IgD-negative memory B cell (primary cell): ENCODE data around the gene UBE2F. TPM values are rescaled to one million over a fixed set of nuclear protein-coding genes. Genes with fewer than 3 reads are reported as not detected.

ENCODE experiments used
- H3K27ac Mint-ChIP-seq, 3 donors: one replicate each; pipeline ENCODE4 v1.8.0; 2020 to 2022; ENCODE audit warnings: mild to moderate bottlenecking in 3 of 3, mixed read lengths in 3 of 3, moderate library complexity in 1 of 3
- H3K27me3 Mint-ChIP-seq: one replicate; pipeline ENCODE4 v1.8.0; 2021; ENCODE audit warnings: mixed read lengths
- H3K36me3 Mint-ChIP-seq: one replicate; pipeline ENCODE4 v1.8.0; 2020; ENCODE audit warnings: mild to moderate bottlenecking, mixed read lengths
- H3K4me1 Mint-ChIP-seq, 3 donors: one replicate each; pipeline ENCODE4 v1.8.0; 2020 to 2022; ENCODE audit warnings: mixed read lengths in 3 of 3, mild to moderate bottlenecking in 1 of 3
- H3K4me3 Mint-ChIP-seq, 4 donors: one replicate each; pipeline ENCODE4 v1.8.0; 2020 to 2022; ENCODE audit warnings: mild to moderate bottlenecking in 4 of 4, mixed read lengths in 4 of 4, moderate library complexity in 3 of 4
- H3K9me3 Mint-ChIP-seq, 3 donors: one replicate each; pipeline ENCODE4 v1.8.0; 2020 to 2021; ENCODE audit warnings: mixed read lengths in 3 of 3, mild to moderate bottlenecking in 1 of 3
- polyA plus RNA-seq: library from polyadenylated mRNA; unstranded; fragments of 300-500 nt; fragmentation: Illumina TruSeq; gene quantifications from one replicate; pipeline ENCODE4 v1.2.3, GENCODE V29; 2021

Gene UBE2F
- polyA plus RNA-seq, result 48.4 TPM

- Mint-ChIP-seq H3K9me3 (peaks cover 3 to 7% (median 4%) of the 10 kb centered on the region in 3 donors), H3K4me3 (peak within 1 kb of the TSS; percentile 80 to 94 (median 91)), H3K27me3 (no peaks in the 10 kb centered on the region), H3K27ac (peak within 1 kb of the TSS; percentile 93 to 98 (median 96)), H3K4me1 (peaks cover 18 to 30% (median 28%) of the 10 kb centered on the region in 3 donors), H3K36me3 (peaks cover 2% of the 10 kb centered on the region)
These were observed at the start of gene UBE2F for GRCh38 chr2:237966565-237967462. Gene UBE2F (plus strand): TSS chr2:237967014. CDS start chr2:237973108, 6,094 bp downstream.

- Mint-ChIP-seq H3K36me3 (no peaks in the 10 kb centered on the region), H3K27me3 (peaks cover 4% of the 10 kb centered on the region), H3K9me3 (no peaks in the 10 kb centered on the region), H3K4me1 (peaks cover 3 to 5% (median 4%) of the 10 kb centered on the region in 3 donors), H3K27ac (no peak overlapping the region), H3K4me3 (no peak overlapping the region)
These were observed 49.0 kb upstream of the UBE2F start for GRCh38 chr2:237917696-237918374.

- Mint-ChIP-seq H3K27me3 (peaks cover 2% of the 10 kb centered on the region), H3K9me3 (no peaks in the 10 kb centered on the region), H3K36me3 (no peaks in the 10 kb centered on the region), H3K4me1 (peaks cover 2 to 6% (median 5%) of the 10 kb centered on the region in 3 donors), H3K4me3 (no peak overlapping the region), H3K27ac (peak overlapping the region in 1 of 3 donors; percentile 5)
These were observed 47.2 kb upstream of the UBE2F start for GRCh38 chr2:237919593-237919992.

- Mint-ChIP-seq H3K4me3 (no peak overlapping the region), H3K27ac (no peak overlapping the region), H3K9me3 (no peaks in the 10 kb centered on the region), H3K4me1 (peaks cover 2 to 6% (median 5%) of the 10 kb centered on the region in 3 donors), H3K36me3 (no peaks in the 10 kb centered on the region), H3K27me3 (peaks cover 2% of the 10 kb centered on the region)
These were observed 46.1 kb upstream of the UBE2F start for GRCh38 chr2:237920673-237921072.

- no peaks in the 10 kb centered on the region for H3K9me3 Mint-ChIP-seq
- H3K4me1 Mint-ChIP-seq, result peaks cover 2 to 6% (median 5%) of the 10 kb centered on the region in 3 donors
- H3K36me3 Mint-ChIP-seq, result no peaks in the 10 kb centered on the region
- no peak overlapping the region for H3K27ac Mint-ChIP-seq
- H3K27me3 Mint-ChIP-seq, result peaks cover 2% of the 10 kb centered on the region
- no peak overlapping the region for H3K4me3 Mint-ChIP-seq
These were observed 44.8 kb upstream of the UBE2F start for GRCh38 chr2:237921967-237922492.

GRCh38 chr2:237922641-237923361, 44.0 kb upstream of the UBE2F start:
- Mint-ChIP-seq H3K4me1 (peaks cover 2 to 6% (median 5%) of the 10 kb centered on the region in 3 donors), H3K4me3 (no peak overlapping the region), H3K27ac (peak overlapping the region in 1 of 3 donors; percentile 77), H3K9me3 (no peaks in the 10 kb centered on the region), H3K27me3 (peaks cover 2% of the 10 kb centered on the region), H3K36me3 (no peaks in the 10 kb centered on the region)

GRCh38 chr2:237923481-237924163, 43.2 kb upstream of the UBE2F start:
- no peaks in the 10 kb centered on the region for H3K36me3 Mint-ChIP-seq
- H3K27ac Mint-ChIP-seq, result peak overlapping the region in 1 of 3 donors; percentile 77
- H3K9me3 Mint-ChIP-seq, result peaks cover 0 to under 1% (median 0%) of the 10 kb centered on the region in 3 donors
- peaks cover 2% of the 10 kb centered on the region for H3K27me3 Mint-ChIP-seq
- H3K4me1 Mint-ChIP-seq, result peaks cover 2 to 6% (median 5%) of the 10 kb centered on the region in 3 donors
- peak overlapping the region in 2 of 4 donors; percentile 30 to 41 for H3K4me3 Mint-ChIP-seq

GRCh38 chr2:237924164-237924534, 42.7 kb upstream of the UBE2F start:
- H3K27me3 Mint-ChIP-seq, result peaks cover 2% of the 10 kb centered on the region
- no peak overlapping the region for H3K27ac Mint-ChIP-seq
- no peak overlapping the region for H3K4me3 Mint-ChIP-seq
- H3K9me3 Mint-ChIP-seq, result peaks cover 0 to 3% (median 0%) of the 10 kb centered on the region in 3 donors
- peaks cover under 1 to 5% (median 4%) of the 10 kb centered on the region in 3 donors for H3K4me1 Mint-ChIP-seq
- no peaks in the 10 kb centered on the region for H3K36me3 Mint-ChIP-seq

- H3K27ac Mint-ChIP-seq, result no peak overlapping the region
- H3K36me3 Mint-ChIP-seq, result no peaks in the 10 kb centered on the region
- H3K4me3 Mint-ChIP-seq, result no peak overlapping the region
- peaks cover 0 to 6% (median 3%) of the 10 kb centered on the region in 3 donors for H3K9me3 Mint-ChIP-seq
- H3K4me1 Mint-ChIP-seq, result peaks cover 0 to 2% (median 0%) of the 10 kb centered on the region in 3 donors
- H3K27me3 Mint-ChIP-seq, result peaks cover 6% of the 10 kb centered on the region
These were observed 39.7 kb upstream of the UBE2F start for GRCh38 chr2:237927135-237927534.

GRCh38 chr2:237927986-237928385, 38.8 kb upstream of the UBE2F start:
- no peak overlapping the region for H3K27ac Mint-ChIP-seq
- H3K36me3 Mint-ChIP-seq, result no peaks in the 10 kb centered on the region
- peaks cover 0 to 6% (median 3%) of the 10 kb centered on the region in 3 donors for H3K9me3 Mint-ChIP-seq

GRCh38 chr2:237929979-237930378, 36.8 kb upstream of the UBE2F start:
- peaks cover 0 to 6% (median 3%) of the 10 kb centered on the region in 3 donors for H3K9me3 Mint-ChIP-seq
- H3K4me1 Mint-ChIP-seq, result no peaks in the 10 kb centered on the region
- H3K27ac Mint-ChIP-seq, result no peak overlapping the region
- no peaks in the 10 kb centered on the region for H3K36me3 Mint-ChIP-seq
- peaks cover 13% of the 10 kb centered on the region for H3K27me3 Mint-ChIP-seq
- H3K4me3 Mint-ChIP-seq, result no peak overlapping the region

More at GRCh38 chr2:237927986-237928385, 38.8 kb upstream of the UBE2F start:
- peaks cover 8% of the 10 kb centered on the region for H3K27me3 Mint-ChIP-seq
- peaks cover 0 to 2% (median 0%) of the 10 kb centered on the region in 3 donors for H3K4me1 Mint-ChIP-seq
- H3K4me3 Mint-ChIP-seq, result no peak overlapping the region

GRCh38 chr2:237931205-237931721, 35.6 kb upstream of the UBE2F start:
- Mint-ChIP-seq H3K4me3 (no peak overlapping the region), H3K36me3 (no peaks in the 10 kb centered on the region), H3K27ac (no peak overlapping the region), H3K4me1 (no peaks in the 10 kb centered on the region), H3K9me3 (peaks cover 0 to 6% (median 3%) of the 10 kb centered on the region in 3 donors), H3K27me3 (peaks cover 15% of the 10 kb centered on the region)

- H3K4me1 Mint-ChIP-seq, result no peaks in the 10 kb centered on the region
- H3K4me3 Mint-ChIP-seq, result no peak overlapping the region
- H3K9me3 Mint-ChIP-seq, result peaks cover 0 to 6% (median 3%) of the 10 kb centered on the region in 3 donors
- H3K27me3 Mint-ChIP-seq, result peaks cover 15% of the 10 kb centered on the region
- H3K27ac Mint-ChIP-seq, result no peak overlapping the region
- no peaks in the 10 kb centered on the region for H3K36me3 Mint-ChIP-seq
These were observed 34.1 kb upstream of the UBE2F start for GRCh38 chr2:237932731-237933131.

- Mint-ChIP-seq H3K9me3 (peaks cover 0 to 6% (median 0%) of the 10 kb centered on the region in 3 donors), H3K4me3 (no peak overlapping the region)
These were observed 32.6 kb upstream of the UBE2F start for GRCh38 chr2:237934186-237934585.

More at GRCh38 chr2:237934186-237934585, 32.6 kb upstream of the UBE2F start:
- Mint-ChIP-seq H3K36me3 (no peaks in the 10 kb centered on the region), H3K27ac (peak overlapping the region in 1 of 3 donors; percentile 20), H3K4me1 (no peaks in the 10 kb centered on the region), H3K27me3 (peaks cover 15% of the 10 kb centered on the region)
